NCI-H1092 treated with DMSO at 0.1 percent for 48 hours (cell line): ENCODE data around the gene MS4A18.
"Not testable (repeated sequence)": the region's sequence is repeated elsewhere in the genome, so short reads cannot be mapped to it uniquely, and the experiment has no call there.

Experiments used
- DNase-seq: peaks from one replicate; lab custom pipeline; 2025; lab: John Stamatoyannopoulos, UW

The MS4A18 gene

GRCh38 chr11:60739114-60739513, 14.6 kb downstream of the MS4A18 start:
- no peak for DNase-seq

GRCh38 chr11:60740573-60740972, 16.1 kb downstream of the MS4A18 start:
- no peak for DNase-seq

GRCh38 chr11:60741421-60741820, 16.9 kb downstream of the MS4A18 start:
- DNase-seq: no peak

- no peak for DNase-seq
These were observed 18.5 kb downstream of the MS4A18 start for GRCh38 chr11:60743058-60743457.

DNA sequence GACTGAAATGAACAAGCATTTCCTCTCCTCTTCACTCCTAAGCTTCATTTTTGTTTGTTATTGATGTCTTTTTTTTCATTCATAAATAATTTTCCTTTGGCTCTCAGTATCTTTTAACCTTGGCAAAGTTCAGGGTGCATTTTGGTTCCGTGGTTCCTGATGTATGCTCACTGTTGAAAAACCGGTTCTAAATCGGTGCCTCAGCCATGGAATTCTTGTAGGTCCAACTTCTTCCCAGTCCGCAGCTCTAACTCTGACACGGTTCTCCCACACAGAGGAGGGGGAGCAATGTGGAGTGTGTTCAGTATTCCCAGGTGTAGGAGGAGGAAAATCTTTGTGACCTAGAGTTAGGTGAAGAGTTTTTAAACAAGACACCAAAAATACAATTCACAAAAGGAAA, 19.6 kb downstream of the MS4A18 start:
- no peak for DNase-seq

DNA sequence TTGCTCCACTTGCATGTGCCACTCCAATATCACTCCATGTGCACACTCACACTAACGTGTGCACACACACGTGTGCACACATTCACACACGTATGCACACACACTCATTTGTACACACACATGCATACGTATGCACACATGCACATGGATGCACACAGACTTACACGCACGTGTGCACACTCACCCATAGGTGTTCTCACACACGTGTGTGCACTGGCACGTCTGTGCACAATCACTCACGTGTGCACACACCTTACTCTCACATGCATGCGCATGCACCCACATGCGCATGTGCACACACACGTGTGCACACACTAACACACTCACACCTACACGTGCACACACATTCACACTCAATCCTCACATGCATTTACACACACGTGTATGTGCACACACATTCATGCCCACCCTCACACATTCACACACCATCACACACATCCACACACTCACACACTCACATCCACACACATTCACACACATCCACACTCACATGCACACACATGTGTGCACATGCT, 22.9 kb downstream of the MS4A18 start:
- DNase-seq: no peak

GRCh38 chr11:60748225-60748624, 23.7 kb downstream of the MS4A18 start:
- no peak for DNase-seq

- no peak for DNase-seq
These were observed 24.3 kb downstream of the MS4A18 start for GRCh38 chr11:60748821-60749220.

- DNase-seq: no peak
These were observed 26.4 kb downstream of the MS4A18 start for GRCh38 chr11:60750911-60751310.

- DNase-seq: no peak
These were observed 28.8 kb downstream of the MS4A18 start for GRCh38 chr11:60753309-60753708.

DNA sequence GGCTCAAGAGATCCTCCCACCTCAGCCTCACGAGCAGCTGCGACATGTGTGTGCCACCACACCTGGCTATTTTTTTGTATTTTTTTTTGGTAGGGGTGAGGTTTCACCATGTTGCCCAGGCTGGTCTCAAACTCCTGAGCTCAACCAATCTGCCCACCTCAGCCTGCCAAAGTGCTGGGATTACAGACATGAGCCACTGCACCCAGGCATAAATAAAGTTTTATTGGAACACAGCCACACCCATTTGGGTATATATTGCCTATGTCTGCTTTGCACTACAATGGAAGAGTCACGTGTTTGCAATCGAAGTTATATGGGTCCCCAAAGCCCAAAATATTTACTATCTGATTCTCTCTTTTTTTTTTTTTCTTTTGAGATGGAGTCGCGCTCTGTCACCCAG, 30.4 kb downstream of the MS4A18 start:
- DNase-seq: no peak

DNA sequence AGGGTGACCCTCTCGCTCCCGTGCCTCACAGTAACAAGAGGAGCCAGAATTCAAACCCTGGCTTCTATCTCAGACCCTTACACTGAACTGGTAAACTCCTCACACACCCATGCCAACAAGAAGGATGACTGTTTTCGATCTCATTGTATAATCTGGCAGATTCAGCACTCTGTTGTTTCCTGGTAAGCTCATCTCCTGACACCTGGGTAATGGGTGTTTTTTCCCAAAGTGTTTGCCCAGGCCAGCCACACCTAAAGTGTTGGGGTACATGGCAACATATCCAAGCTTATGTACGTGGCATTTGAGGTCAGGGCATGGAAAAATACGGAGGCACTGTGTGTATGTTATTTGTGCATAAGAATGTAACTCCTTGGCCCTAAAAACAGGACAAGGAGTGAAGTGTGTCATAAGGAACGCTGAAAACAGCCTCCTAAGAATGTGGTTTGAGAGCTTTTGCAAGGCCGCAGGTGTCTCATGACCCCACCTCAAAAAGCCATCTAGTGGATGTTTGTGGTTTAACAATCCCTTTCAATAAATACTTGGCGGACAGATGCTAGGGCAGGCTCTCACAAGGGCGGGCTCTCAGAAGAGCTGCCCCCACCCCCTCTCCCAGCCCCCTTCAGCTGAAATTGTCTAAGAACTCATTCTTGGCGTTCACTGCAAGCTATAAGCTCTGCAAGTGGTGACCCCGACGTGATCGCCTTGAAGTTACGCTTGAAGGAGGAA, 31.9 kb downstream of the MS4A18 start, which contains the start of gene MS4A15:
TSS of gene MS4A15 (plus strand) at position 561 of the 726 bp plus-strand sequence. CDS start 6,867 bp downstream, outside the sequence.
- DNase-seq: peak; percentile 25

DNA sequence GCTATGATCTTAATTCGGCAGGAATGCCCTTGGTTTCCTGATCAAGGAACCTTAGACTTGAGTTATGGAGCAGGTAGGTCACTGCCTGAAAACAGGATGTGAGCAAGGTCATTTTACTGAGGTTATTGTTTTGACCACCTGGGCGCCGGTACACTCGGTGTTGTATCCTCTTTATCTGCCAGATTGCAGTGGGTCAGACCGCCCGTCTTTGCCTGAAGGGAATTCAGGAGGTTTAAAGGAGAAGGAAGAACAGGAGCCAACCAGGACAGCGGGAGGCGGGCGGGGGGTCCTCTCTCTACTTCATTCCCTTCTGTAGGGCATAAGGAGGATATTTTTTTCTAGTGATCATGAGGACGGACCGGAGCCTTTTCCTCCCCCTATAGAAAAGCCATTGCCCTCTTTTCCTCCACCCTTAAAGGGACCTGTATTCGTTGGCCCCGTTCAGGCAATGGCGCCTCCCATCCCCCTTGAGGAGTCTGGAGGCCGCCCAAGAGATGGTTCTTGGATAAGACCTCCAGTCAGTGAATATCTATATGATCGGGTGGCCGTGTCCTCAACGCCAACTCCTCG, 32.8 kb downstream of the MS4A18 start:
- DNase-seq: no peak

DNA sequence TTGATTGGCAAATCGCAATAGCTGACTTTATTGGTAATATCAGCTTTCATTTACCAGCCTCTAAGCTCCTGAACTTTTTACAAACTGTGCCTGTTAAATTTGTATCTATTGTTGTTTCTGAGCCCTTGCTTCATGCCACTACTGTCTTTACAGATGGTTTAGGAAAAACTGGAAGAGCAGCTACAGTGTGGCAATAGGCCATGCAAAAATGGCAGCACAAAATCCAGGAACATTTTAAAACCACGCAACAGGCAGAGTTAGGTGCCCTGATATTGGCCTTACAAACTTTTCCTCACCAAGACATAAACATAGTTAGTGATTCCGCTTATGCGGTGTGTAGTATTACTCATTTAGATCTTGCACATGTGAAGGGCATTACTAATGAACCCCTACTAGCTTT, 34.2 kb downstream of the MS4A18 start:
- DNase-seq: not testable (repeated sequence)

DNA sequence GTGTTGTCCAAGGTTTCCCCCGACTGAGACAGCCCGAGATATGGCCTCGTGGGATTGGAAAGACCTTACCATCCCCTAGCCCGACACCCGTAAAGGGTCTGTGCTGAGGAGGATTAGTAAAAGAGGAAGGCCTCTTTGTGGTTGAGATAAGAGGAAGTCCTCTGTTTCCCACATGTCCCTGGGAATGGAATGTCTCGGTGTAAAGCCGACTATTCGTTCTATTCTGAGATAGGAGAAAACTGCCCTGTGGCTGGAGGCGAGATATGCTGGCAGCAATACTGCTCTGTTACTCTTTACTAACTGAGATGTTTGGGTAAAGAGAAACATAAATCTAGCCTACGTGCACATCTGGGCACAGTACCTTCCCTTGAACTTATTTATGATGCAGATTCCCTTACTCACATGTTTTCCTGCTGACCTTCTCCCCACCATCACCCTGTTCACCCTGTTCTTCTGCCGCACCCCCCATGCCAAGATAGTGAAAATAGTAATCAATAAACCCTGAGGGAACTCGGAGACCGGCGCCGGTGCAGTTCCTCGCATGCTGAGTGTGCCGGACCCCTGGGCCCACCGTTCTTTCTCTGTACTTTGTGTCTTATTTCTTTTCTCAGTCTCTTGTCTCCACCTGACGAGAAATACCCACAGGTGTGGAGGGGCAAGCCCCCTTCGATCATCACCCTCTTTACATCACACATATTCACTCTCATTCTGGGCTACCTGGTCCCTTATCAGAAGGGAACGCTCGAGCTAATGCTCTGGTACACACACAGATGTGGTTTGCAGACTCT, 35.1 kb downstream of the MS4A18 start:
- not testable (repeated sequence) for DNase-seq

DNA sequence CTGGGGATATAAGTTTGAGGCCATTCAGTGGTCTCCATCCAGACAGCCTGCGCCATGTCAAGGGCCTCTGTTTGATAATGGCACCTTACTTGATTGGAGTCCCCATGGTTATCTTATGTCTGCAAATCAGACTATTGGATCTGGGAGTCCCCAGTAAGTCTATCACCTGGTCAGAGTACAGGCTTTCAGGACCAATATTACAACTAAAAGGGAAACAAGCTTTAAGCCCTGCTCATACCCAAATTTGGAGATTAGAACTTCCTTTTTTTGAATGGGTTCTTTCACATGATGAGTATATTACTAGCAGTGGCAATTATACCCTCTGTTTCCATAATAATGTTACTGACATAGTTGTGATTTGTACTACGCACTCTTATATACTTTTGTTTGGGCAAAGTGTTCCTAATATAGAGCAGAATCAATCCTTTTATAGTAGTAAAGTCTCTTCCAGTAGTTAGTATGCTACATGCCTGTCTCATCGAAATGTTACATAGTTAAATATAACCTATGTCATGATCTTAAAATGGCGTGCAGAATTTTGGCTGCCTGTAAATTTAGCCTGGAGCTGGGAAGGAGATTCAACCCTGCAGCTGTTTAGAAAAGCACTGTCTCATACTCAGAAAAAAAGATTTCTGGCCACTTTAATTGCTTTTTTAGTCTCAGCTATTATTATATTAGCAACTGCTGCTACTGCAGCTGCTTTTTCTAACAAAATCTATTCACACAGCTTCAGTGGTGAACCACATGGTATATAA, 37.1 kb downstream of the MS4A18 start:
- peak; percentile 55 for DNase-seq

- peak; percentile 82 for DNase-seq
These were observed 38.6 kb downstream of the MS4A18 start for GRCh38 chr11:60762851-60763691.

- peak; percentile 78 for DNase-seq
These were observed 39.3 kb downstream of the MS4A18 start for GRCh38 chr11:60763692-60764369.

DNA sequence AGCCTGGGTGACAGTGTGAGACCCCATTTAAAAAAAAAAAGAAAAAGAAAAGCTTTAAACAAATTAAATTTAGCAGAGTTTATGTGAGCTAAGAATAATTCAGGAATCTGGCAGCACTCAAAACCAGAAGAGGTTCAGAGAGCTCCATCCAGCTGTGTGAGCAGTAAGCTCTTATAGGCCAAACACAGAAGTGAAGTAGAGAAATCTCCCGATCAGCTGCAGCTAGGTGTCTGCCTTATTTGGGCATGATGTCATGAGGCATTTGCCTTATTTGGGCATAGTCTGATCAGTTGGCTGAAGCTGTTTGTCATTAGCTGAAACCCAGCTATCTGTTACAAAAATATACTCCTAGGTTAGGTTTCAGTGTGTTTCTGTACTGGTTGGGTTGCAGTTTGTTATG, 40.4 kb downstream of the MS4A18 start:
- no peak for DNase-seq

DNA sequence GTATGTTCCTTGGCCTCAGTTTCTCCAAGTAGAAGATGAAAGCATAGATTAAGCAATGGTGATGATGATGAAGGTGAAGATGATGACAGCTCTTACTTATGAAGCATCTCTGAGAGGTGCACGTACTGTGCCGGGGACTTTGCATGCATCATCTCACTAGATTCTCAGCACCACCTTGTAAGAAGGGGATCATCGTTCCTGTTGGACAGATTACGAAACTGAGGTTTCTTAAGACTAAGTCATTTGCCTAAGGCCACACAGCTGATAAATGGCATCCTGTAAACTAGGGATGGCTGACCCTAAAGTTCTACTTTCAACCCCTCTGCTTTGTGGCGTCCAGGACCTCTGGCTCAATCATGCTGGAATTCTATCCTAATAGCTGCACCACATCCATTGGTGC, 40.8 kb downstream of the MS4A18 start:
- no peak for DNase-seq
